Spleen (tissue), 7 donors: Measurements from ENCODE around the gene BTBD17.

Source experiments
- CTCF ChIP-seq, 11 experiments: fragments of 200-600 bp in 7 of 11; fragments of 450-650 bp in 4 of 11; sonication (generic) in 4 of 11; IDR thresholded peaks in 8 of 11; conservative IDR thresholded peaks in 3 of 11; 1 replicate in 7 of 11; 2 replicates in 4 of 11; pipeline versions ENCODE4 v1.4.0 to v1.8.0; 2016 to 2021; ENCODE audit warnings: antibody characterized with exemption in 11 of 11, inconsistent platforms in 4 of 11, mild to moderate bottlenecking in 1 of 11
- POLR2A ChIP-seq, 3 donors: fragments of 450-650 bp; IDR thresholded peaks; one replicate each; pipeline ENCODE4 v1.5.1; 2017; ENCODE audit warnings: antibody characterized with exemption in 3 of 3, mild to moderate bottlenecking in 1 of 3
- donor health status: DM: no; HTN: no; CAD: no; lungs with moderate emphysema.
- donor health status: DM: no; HTN: no; CAD: no.
- donor health status: DM: no; HTN: no; CAD: no.

GRCh38 chr17:74343526-74344284 lies 18.0 kb downstream of the BTBD17 start:
- TF ChIP-seq CTCF (IDR thresholded peaks at IDR 0.05 in 8 of 11, conservative IDR thresholded peaks at IDR 0.05 in 3 of 11): no peak
- TF ChIP-seq POLR2A (IDR thresholded peaks at IDR 0.05): no peak
